Left ventricle myocardium inferior (tissue), 1 donor: ENCODE measurements around the gene FGD2. TPM values are rescaled to one million over a fixed set of nuclear protein-coding genes. Genes with fewer than 3 reads are reported as not detected.

Experiments
- DNase-seq: peaks from one replicate; pipeline ENCODE4 v3.0.0-alpha.2; 2020
- H3K27ac ChIP-seq: fragments of 200-600 bp; replicated peaks from 2 replicates; pipeline ENCODE4 v1.8.0; 2021
- H3K27me3 ChIP-seq: fragments of 200-600 bp; 2 replicates; pipeline ENCODE4 v1.8.0; 2021; ENCODE audit warnings: low read depth
- H3K36me3 ChIP-seq: fragments of 200-600 bp; 2 replicates; pipeline ENCODE4 v1.8.0; 2021
- H3K4me1 ChIP-seq: fragments of 200-600 bp; 2 replicates; pipeline ENCODE4 v1.8.0; 2021
- H3K4me3 ChIP-seq: fragments of 200-600 bp; 2 replicates; pipeline ENCODE4 v1.8.0; 2021; ENCODE audit warnings: mild to moderate bottlenecking, moderate library complexity
- H3K9me3 ChIP-seq: fragments of 200-600 bp; replicated peaks from 2 replicates; pipeline ENCODE4 v1.8.0; 2021
- intact Hi-C: fragments of 100-400 bp; cut with micrococcal nuclease; formaldehyde crosslinking; loops from one replicate; pipeline ENCODE4 v1.11.0; 2022
- total RNA-seq: library from RNA; stranded (reverse); fragmentation: NEBNext Ultra II Directional; extraction: Animal tissue kit (Norgen Biotek cat#: 25700); gene quantifications from one replicate; pipeline ENCODE4 v1.2.1, GENCODE V29; 2021
- TF ChIP-seq, protein P1 (sequence below): fragments of 200-600 bp; IDR thresholded peaks from 2 replicates; pipeline ENCODE4 v1.8.0; 2021; ENCODE audit warnings: antibody characterized with exemption, mild to moderate bottlenecking, borderline replicate concordance
- donor health status: DM: no; HTN: yes; CAD: no; lungs with severe emphysema.

The FGD2 gene
- total RNA-seq, 1 donor from 2014 or later = 6.0 TPM

DNA sequence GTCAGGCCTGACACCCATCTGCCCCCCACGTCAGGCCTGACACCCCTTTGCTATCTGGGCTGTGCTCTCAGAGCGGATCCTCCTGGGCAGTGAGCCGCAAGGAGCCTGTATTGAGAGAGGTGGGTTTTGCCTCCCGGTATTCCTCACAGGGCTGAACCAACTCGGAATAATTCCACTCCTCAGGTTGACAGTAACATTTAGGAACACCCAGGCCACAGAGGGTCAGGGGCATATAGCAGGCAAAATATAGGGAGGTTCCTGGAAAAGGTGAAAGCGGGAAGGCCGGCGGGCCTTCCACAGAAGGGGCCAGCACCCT lies 6.8 kb upstream of the FGD2 start:
- Histone ChIP-seq H3K9me3 (no peaks in the 10 kb centered on the region), H3K4me1 (peaks cover 26% of the 10 kb centered on the region), H3K27me3 (no peaks in the 10 kb centered on the region), H3K36me3 (no peaks in the 10 kb centered on the region), H3K27ac (peak overlapping the region; percentile 94), H3K4me3 (no peak overlapping the region)
- TF ChIP-seq, protein P1, sequence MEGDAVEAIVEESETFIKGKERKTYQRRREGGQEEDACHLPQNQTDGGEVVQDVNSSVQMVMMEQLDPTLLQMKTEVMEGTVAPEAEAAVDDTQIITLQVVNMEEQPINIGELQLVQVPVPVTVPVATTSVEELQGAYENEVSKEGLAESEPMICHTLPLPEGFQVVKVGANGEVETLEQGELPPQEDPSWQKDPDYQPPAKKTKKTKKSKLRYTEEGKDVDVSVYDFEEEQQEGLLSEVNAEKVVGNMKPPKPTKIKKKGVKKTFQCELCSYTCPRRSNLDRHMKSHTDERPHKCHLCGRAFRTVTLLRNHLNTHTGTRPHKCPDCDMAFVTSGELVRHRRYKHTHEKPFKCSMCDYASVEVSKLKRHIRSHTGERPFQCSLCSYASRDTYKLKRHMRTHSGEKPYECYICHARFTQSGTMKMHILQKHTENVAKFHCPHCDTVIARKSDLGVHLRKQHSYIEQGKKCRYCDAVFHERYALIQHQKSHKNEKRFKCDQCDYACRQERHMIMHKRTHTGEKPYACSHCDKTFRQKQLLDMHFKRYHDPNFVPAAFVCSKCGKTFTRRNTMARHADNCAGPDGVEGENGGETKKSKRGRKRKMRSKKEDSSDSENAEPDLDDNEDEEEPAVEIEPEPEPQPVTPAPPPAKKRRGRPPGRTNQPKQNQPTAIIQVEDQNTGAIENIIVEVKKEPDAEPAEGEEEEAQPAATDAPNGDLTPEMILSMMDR = no peak
- DNase-seq = no peak
- intact Hi-C loops = no loop called here

DNA sequence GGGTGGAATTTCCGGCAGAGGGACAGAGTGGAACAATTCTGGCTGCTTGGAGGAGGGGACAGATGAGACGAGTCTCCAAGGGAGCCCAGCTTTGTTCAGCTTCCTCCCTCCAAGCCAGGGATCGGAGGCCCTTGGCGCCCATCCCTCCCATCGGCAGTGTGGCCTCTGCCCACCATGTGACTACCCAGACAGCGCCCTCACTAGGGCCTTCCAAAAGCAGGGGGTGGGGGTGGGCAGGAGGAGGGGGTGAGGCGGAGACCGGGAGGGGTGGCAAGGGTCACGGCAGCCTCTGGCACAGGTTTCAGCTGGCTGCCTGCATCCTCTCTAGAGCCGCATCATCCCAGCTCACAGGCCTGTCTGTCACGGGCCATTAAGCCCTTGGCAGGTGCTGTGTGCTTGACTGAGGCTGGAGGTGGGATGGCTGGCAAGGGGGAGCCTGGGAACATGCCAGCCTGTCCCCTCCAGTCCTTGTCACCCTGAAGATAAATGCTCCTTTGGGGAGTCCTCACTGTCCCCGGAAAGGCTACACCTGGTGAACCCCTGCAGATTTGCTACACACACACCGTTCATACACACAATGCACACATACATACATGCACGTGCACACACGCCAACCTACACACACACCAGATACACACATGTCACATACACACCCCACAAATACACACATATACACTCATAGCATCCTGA lies 6.2 kb upstream of the FGD2 start:
- intact Hi-C loops = no loop called here
- Histone ChIP-seq H3K4me3 (no peak overlapping the region), H3K9me3 (no peaks in the 10 kb centered on the region), H3K4me1 (peaks cover 26% of the 10 kb centered on the region), H3K36me3 (no peaks in the 10 kb centered on the region), H3K27ac (peak overlapping the region; percentile 94), H3K27me3 (no peaks in the 10 kb centered on the region)
- TF ChIP-seq, protein P1 = no peak
- DNase-seq = no peak

- no peaks in the 10 kb centered on the region for H3K36me3 ChIP-seq
- intact Hi-C loops = no loop called here
- H3K9me3 ChIP-seq = no peaks in the 10 kb centered on the region
- no peaks in the 10 kb centered on the region for H3K27me3 ChIP-seq
- H3K4me3 ChIP-seq = no peak overlapping the region
- TF ChIP-seq, protein P1 = no peak
- no peak for DNase-seq
- peaks cover 26% of the 10 kb centered on the region for H3K4me1 ChIP-seq
- H3K27ac ChIP-seq = peak overlapping the region; percentile 94
These were observed 5.7 kb upstream of the FGD2 start for GRCh38 chr6:36999751-37000125.

DNA sequence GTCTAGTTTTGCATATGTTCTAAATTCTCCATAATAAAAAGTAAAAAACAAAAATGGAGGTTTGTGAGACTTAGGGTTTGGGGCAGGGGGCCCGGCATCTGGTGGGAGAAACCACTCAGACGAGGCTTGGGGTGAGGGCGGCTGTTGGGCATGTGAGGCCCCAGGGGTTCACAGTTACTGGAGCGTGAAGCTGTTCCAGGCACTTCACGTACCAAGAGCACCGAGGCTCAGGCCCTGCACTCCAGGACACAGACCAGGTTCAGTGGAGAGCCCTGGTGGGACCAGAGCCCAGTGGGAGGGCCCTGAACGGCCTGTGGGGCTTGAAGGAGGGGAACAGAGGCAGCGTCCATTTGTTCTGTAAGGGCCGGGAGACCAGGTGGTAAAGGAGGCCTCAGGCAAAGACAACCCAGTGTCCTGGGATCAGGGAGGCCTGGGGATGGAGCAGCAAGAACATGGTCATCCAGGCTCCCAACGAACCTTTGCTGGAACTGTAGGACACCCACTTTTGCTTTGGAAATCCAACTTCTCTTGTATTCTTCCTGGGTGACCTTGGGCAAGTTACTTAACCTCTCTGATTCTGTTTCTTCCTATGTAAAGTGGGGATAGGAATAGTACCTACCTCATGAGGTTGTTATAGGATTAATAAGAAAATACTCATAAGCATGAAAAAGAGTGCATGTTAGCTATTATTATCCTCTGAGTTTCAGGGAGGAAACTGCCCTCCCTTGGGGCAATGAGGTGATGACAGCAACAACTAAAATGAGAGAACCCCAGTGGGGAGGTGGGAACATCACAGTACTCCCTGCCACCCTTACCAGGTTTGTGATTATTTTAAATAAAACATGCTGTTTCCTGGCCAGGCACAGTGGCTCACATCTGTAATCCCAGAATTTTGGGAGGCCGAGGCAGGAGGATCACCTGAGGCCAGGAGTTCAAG lies 1.1 kb upstream of the FGD2 start:
- TF ChIP-seq, protein P1 = no peak
- no peak for DNase-seq
- Histone ChIP-seq H3K4me1 (peaks cover 11% of the 10 kb centered on the region), H3K27ac (peak overlapping the region; percentile 8), H3K9me3 (no peaks in the 10 kb centered on the region), H3K4me3 (no peak overlapping the region), H3K36me3 (no peaks in the 10 kb centered on the region), H3K27me3 (no peaks in the 10 kb centered on the region)
- intact Hi-C loops = no loop called here

- no peak for DNase-seq
- Histone ChIP-seq H3K4me1 (peaks cover 7% of the 10 kb centered on the region), H3K9me3 (no peaks in the 10 kb centered on the region), H3K27ac (peak overlapping the region; percentile 47), H3K4me3 (peak overlapping the region; percentile 37), H3K27me3 (no peaks in the 10 kb centered on the region), H3K36me3 (no peaks in the 10 kb centered on the region)
- intact Hi-C loops = loop anchor here (5.0 kb wide), 1 partner anchor 104 kb away; no protein-coding TSS in a partner anchor
- TF ChIP-seq, protein P1 = no peak
These were observed 542 bp downstream of the FGD2 start for GRCh38 chr6:37005827-37006567.
